Ovary (tissue), 9 donors: ENCODE measurements around the gene NSD1. TPM values are rescaled to one million over a fixed set of nuclear protein-coding genes. Genes with fewer than 3 reads are reported as not detected.

Source experiments
- DNase-seq, 5 donors: peaks; one replicate each; pipeline ENCODE4 v3.0.0-alpha.2; 2019 to 2020
- H3K27ac ChIP-seq, 2 donors: fragments of 200-600 bp; one replicate each; pipeline versions ENCODE4 v1.5.1 to v1.8.0; 2019 to 2022
- H3K27me3 ChIP-seq: fragments of 200-600 bp; one replicate; pipeline ENCODE4 v1.8.0; 2022
- H3K36me3 ChIP-seq: fragments of 200-600 bp; sonication (generic); one replicate; pipeline ENCODE4 v1.5.1; 2019
- H3K4me1 ChIP-seq: one replicate; pipeline ENCODE4 v1.8.1; 2013; ENCODE audit warnings: mild to moderate bottlenecking, moderate library complexity; ENCODE audit not compliant: insufficient read depth
- H3K4me3 ChIP-seq: fragments of 200-600 bp; sonication (generic); one replicate; pipeline ENCODE4 v1.5.1; 2017
- H3K9me3 ChIP-seq, 2 donors: fragments of 200-600 bp in 1 of 2; sonication (generic) in 1 of 2; one replicate each; pipeline versions ENCODE4 v1.5.1 to v1.8.1; 2013 to 2019; ENCODE audit warnings: mild to moderate bottlenecking in 1 of 2, moderate library complexity in 1 of 2
- CTCF ChIP-seq, 3 donors: fragments of 450-650 bp in 2 of 3; fragments of 200-600 bp in 1 of 3; IDR thresholded peaks; one replicate each; pipeline versions ENCODE4 v1.5.1 to v1.8.0; 2016 to 2022; ENCODE audit warnings: antibody characterized with exemption in 3 of 3, mild to moderate bottlenecking in 1 of 3
- EP300 ChIP-seq: sonication (generic); formaldehyde crosslinking; IDR thresholded peaks from one replicate; pipeline ENCODE4 v1.6.1; 2017; ENCODE audit warnings: antibody characterized with exemption
- POLR2A ChIP-seq: fragments of 450-650 bp; IDR thresholded peaks from one replicate; pipeline ENCODE4 v1.6.1; 2017; ENCODE audit warnings: antibody characterized with exemption, mild to moderate bottlenecking, moderate library complexity
- WGBS, 3 donors: extraction: QIAGEN DNeasy Blood & Tissue Kit in 1 of 3; methylation state at CpG; one replicate each; pipeline versions ENCODE4 v1.1.5 to v1.1.7; 2013 to 2017; 5-methylcytosine and 5-hydroxymethylcytosine counted together
- intact Hi-C, 4 donors: fragments of 100-400 bp; cut with DNase I; formaldehyde crosslinking; loops; one replicate each; pipeline versions ENCODE4 v1.11.0 to v1.15.1; 2022 to 2023
- polyA plus RNA-seq, 2 donors: library from polyadenylated mRNA; stranded (reverse); fragments of 200-250 nt in 1 of 2; fragments of 350-450 nt in 1 of 2; fragmentation: Illumina TruSeq in 1 of 2; extraction: RNeasy Lipid Tissue Mini Kit (QIAGEN cat#74804) in 1 of 2; gene quantifications; one replicate each; pipeline ENCODE4 v1.2.3, GENCODE V29; 2013 to 2014
- total RNA-seq, 7 donors: library from RNA; depleted of rRNA in 2 of 7; stranded (reverse); fragments of >200 nt in 2 of 7; fragmentation: NEBNext Ultra II Directional in 3 of 7; extraction: Animal tissue kit (Norgen Biotek cat#: 25700) in 3 of 7; gene quantifications; one replicate each; pipeline versions ENCODE4 v1.1.0 to v1.2.4, GENCODE V29; 2016 to 2023
- donor health status: DM: no; HTN: no; CAD: no; lungs with moderate emphysema.
- donor health status: DM: no; HTN: no; CAD: no.
- donor health status: Bipolar disorder and iron deficiency.
- donor health status: DM: yes; HTN: yes; CAD: no.
- donor health status: DM: no; HTN: no; CAD: no.
- donor health status: DM: yes; HTN: yes; CAD: no.

NSD1 gene
- total and polyA plus RNA-seq, 9 donors, result 11.5 to 110 (median 75.5) TPM

GRCh38 chr5:177347699-177348098, 214.1 kb downstream of the NSD1 start:
- intact Hi-C loops, result no loop called here
- no peak overlapping the region for H3K4me3 ChIP-seq
- H3K27me3 ChIP-seq, result no peaks in the 10 kb centered on the region
- H3K4me1 ChIP-seq, result peaks cover 14% of the 10 kb centered on the region
- WGBS, 3 donors, result 75 to 82% (median 80%) methylated on average over 4 of the region's 4 CpGs
- no peaks in the 10 kb centered on the region for H3K36me3 ChIP-seq
- no peak for DNase-seq
- no peak overlapping the region for H3K27ac ChIP-seq
- H3K9me3 ChIP-seq, result no peaks in the 10 kb centered on the region
- TF ChIP-seq CTCF (IDR thresholded peaks at IDR 0.05) (no peak), EP300 (no peak), POLR2A (no peak)

GRCh38 chr5:177349362-177349647, 215.7 kb downstream of the NSD1 start:
- intact Hi-C loops, result no loop called here
- H3K4me3 ChIP-seq, result no peak overlapping the region
- no peak overlapping the region for H3K27ac ChIP-seq
- no peaks in the 10 kb centered on the region for H3K9me3 ChIP-seq
- H3K4me1 ChIP-seq, result peaks cover 14% of the 10 kb centered on the region
- no peak for DNase-seq
- H3K27me3 ChIP-seq, result no peaks in the 10 kb centered on the region
- H3K36me3 ChIP-seq, result no peaks in the 10 kb centered on the region
- WGBS, 3 donors, result 60 to 69% (median 61%) methylated on average over 3 of the region's 3 CpGs
- no peak for TF ChIP-seq EP300
- no peak for TF ChIP-seq POLR2A
- TF ChIP-seq CTCF (IDR thresholded peaks at IDR 0.05), result no peak

GRCh38 chr5:177349762-177350161, 216.2 kb downstream of the NSD1 start:
- 79 to 83% (median 82%) methylated on average over 5 of the region's 5 CpGs for WGBS, 3 donors

More at GRCh38 chr5:177349762-177350161, 216.2 kb downstream of the NSD1 start:
- Histone ChIP-seq H3K4me3 (no peak overlapping the region), H3K36me3 (no peaks in the 10 kb centered on the region), H3K27ac (no peak overlapping the region), H3K9me3 (no peaks in the 10 kb centered on the region), H3K27me3 (no peaks in the 10 kb centered on the region), H3K4me1 (peaks cover 14% of the 10 kb centered on the region)
- intact Hi-C loops, result no loop called here
- DNase-seq, result no peak
- TF ChIP-seq POLR2A (no peak), CTCF (IDR thresholded peaks at IDR 0.05) (no peak), EP300 (no peak)

Other genes starting within 250 kb of the NSD1 start
- gene HK3, start 234.4 kb upstream of the NSD1 start, total RNA-seq, result 1 to 10 TPM in 5 of 7 donors, under 1 TPM in 2; 0.61 to 9.9 (median 2.3) TPM
- gene HK3, start 234.4 kb upstream of the NSD1 start, polyA plus RNA-seq, result 1 to 10 TPM; 1.0 to 4.6 TPM
- gene UIMC1, start 127.0 kb upstream of the NSD1 start, total RNA-seq, result 10 to 100 TPM; 43.4 to 80.2 (median 64.0) TPM
- gene UIMC1, start 127.0 kb upstream of the NSD1 start, polyA plus RNA-seq, result 10 to 100 TPM; 34.9 to 39.2 TPM
- 10 to 100 TPM; 19.2 to 27.7 (median 24.2) TPM for gene ZNF346, start 111.1 kb upstream of the NSD1 start, total RNA-seq
- gene ZNF346, start 111.1 kb upstream of the NSD1 start, polyA plus RNA-seq, result 10 to 100 TPM; 15.2 to 24.8 TPM
- gene FGFR4, start 46.9 kb upstream of the NSD1 start, total RNA-seq, result 10 to 100 TPM; 15.5 to 90.3 (median 39.9) TPM
- gene FGFR4, start 46.9 kb upstream of the NSD1 start, polyA plus RNA-seq, result 10 to 100 TPM in 1 of 2 donors, 1 to 10 TPM in 1; 2.7 to 13.1 TPM
- 10 to 100 TPM; 23.3 to 40.4 (median 26.8) TPM for gene RAB24, start 169.9 kb downstream of the NSD1 start, total RNA-seq
- 10 to 100 TPM; 17.0 to 40.4 TPM for gene RAB24, start 169.9 kb downstream of the NSD1 start, polyA plus RNA-seq
- 10 to 100 TPM; 42.8 to 96.8 (median 74.6) TPM for gene PRELID1, start 170.0 kb downstream of the NSD1 start, total RNA-seq
- 10 to 100 TPM; 65.0 to 77.6 TPM for gene PRELID1, start 170.0 kb downstream of the NSD1 start, polyA plus RNA-seq
- gene MXD3, start 178.1 kb downstream of the NSD1 start, total RNA-seq, result 1 to 10 TPM; 3.2 to 9.8 (median 6.2) TPM
- 1 to 10 TPM in 1 of 2 donors, under 1 TPM in 1; 0.30 to 6.0 TPM for gene MXD3, start 178.1 kb downstream of the NSD1 start, polyA plus RNA-seq
- gene LMAN2, start 217.9 kb downstream of the NSD1 start, total RNA-seq, result 100 to 1,000 TPM in 2 of 7 donors, 10 to 100 TPM in 5; 63.5 to 154 (median 93.5) TPM
- gene LMAN2, start 217.9 kb downstream of the NSD1 start, polyA plus RNA-seq, result 100 to 1,000 TPM in 1 of 2 donors, 10 to 100 TPM in 1; 85.0 to 142 TPM
- gene RGS14, start 224.2 kb downstream of the NSD1 start, total RNA-seq, result 10 to 100 TPM in 1 of 7 donors, 1 to 10 TPM in 6; 4.0 to 27.0 (median 8.0) TPM
- gene RGS14, start 224.2 kb downstream of the NSD1 start, polyA plus RNA-seq, result 1 to 10 TPM in 1 of 2 donors, under 1 TPM in 1; 0.73 to 6.2 TPM